ENCODE data around the gene PACSIN1. TPM values are rescaled to one million over a fixed set of nuclear protein-coding genes. Genes with fewer than 3 reads are reported as not detected.
A peak's percentile ranks its signal among the peaks of the same experiment; 100 is the strongest.

The PACSIN1 gene
- total RNA-seq, 2 donors from 2014 or later = 0.52 TPM; not detected in 1

DNA sequence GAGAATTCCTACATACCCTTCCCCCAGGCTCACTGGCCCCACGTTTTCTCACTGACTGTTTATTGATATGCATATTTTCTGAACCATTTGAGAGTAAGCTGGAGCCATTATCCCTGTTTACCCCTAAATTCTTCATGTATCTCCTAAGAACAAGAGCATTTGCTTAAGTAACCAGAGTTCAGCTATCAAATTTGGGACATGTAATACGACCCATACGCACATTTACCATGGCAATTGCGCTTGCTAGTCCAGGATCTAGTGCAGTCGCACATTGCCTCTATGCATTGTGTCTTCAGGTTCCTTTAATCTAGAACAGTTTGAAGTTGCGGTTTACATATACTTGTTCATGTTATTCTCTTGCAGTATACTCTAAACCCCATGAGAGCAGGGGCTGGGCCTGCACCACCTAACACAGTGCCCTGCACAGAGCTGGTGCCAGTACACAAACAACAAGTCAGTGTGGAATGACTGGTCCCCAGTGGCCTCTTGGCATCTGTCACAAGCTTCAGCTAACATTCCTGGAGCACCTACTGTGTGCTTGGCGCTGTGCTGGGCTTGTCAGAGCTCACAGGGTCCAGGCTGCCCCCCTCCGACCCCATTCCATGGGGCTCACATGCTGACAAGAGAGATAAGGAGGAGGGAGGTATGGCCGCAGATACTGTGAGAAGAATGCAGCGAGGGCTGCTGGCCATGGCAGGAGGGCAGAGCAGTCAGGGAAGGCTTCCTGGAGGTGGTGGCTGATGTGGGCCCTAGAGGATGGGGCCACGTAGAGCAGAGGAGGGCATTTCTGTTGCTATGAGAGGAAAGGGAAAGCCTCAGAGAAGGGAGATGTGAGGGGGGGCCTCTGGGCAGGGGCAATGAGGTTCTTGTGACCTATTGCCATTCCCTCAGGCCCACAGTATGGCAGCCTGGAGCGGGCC is 62.1 kb downstream of the PACSIN1 start:
- WGBS, 2 donors = 76 to 83% methylated on average over 12 of the region's 12 CpGs
- Histone ChIP-seq H3K27me3 (no peaks in the 10 kb centered on the region), H3K4me3 (no peak overlapping the region), H3K36me3 (replicated peaks in 1 of 2; ENCODE audit: insufficient read depth in 1 of 2, low read depth in 2 of 2) (no peaks in the 10 kb centered on the region), H3K9me3 (no peaks in the 10 kb centered on the region), H3K27ac (no peak overlapping the region), H3K4me1 (peaks cover 10% of the 10 kb centered on the region)
- intact Hi-C loops (cut with DNase I) = no loop called here
- TF ChIP-seq, protein P1, sequence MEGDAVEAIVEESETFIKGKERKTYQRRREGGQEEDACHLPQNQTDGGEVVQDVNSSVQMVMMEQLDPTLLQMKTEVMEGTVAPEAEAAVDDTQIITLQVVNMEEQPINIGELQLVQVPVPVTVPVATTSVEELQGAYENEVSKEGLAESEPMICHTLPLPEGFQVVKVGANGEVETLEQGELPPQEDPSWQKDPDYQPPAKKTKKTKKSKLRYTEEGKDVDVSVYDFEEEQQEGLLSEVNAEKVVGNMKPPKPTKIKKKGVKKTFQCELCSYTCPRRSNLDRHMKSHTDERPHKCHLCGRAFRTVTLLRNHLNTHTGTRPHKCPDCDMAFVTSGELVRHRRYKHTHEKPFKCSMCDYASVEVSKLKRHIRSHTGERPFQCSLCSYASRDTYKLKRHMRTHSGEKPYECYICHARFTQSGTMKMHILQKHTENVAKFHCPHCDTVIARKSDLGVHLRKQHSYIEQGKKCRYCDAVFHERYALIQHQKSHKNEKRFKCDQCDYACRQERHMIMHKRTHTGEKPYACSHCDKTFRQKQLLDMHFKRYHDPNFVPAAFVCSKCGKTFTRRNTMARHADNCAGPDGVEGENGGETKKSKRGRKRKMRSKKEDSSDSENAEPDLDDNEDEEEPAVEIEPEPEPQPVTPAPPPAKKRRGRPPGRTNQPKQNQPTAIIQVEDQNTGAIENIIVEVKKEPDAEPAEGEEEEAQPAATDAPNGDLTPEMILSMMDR (IDR thresholded peaks at IDR 0.05) = no peak
- TF ChIP-seq POLR2A (IDR thresholded peaks at IDR 0.05) = no peak
- DNase-seq = no peak
- ATAC-seq = no peak

DNA sequence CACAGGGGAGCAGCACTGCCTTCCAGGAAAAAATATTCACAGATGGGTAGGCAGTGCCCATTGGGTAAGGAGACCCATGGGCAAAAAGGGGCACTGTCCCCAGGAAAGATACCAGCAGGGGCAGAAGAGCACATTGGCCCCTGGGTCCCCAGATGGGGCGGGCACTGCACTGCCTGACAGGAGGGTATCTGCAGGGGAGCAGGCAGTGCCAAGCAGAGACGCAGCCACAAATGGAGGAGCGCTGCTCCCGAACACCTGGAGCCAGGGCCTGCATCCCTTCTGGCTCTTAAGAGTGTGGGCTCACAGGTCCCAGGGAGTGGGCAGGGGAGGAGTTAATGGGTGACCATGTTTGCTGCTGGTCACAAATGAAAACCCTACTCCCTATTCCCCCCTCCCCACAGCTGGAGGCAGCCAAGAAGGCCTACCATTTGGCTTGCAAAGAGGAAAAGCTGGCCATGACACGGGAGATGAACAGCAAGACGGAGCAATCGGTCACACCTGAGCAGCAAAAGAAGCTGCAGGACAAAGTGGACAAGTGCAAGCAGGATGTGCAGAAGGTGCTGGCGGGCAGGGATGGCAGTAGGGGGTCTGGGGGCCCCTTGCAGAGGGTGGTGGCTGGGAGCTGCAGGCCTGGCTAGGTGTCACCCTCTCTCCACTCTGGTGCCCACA is 63.3 kb downstream of the PACSIN1 start:
- H3K9me3 ChIP-seq = no peaks in the 10 kb centered on the region
- WGBS, 2 donors = 92 to 100% methylated on average over 7 to 8 of the region's 8 CpGs
- no peaks in the 10 kb centered on the region for H3K36me3 ChIP-seq (replicated peaks in 1 of 2; ENCODE audit: insufficient read depth in 1 of 2, low read depth in 2 of 2)
- H3K4me3 ChIP-seq = no peak overlapping the region
- TF ChIP-seq POLR2A (IDR thresholded peaks at IDR 0.05) = no peak
- TF ChIP-seq, protein P1 (IDR thresholded peaks at IDR 0.05) = no peak
- H3K27me3 ChIP-seq = no peaks in the 10 kb centered on the region
- H3K4me1 ChIP-seq = peaks cover 10% of the 10 kb centered on the region
- no peak overlapping the region for H3K27ac ChIP-seq
- no peak for DNase-seq
- intact Hi-C loops (cut with DNase I) = no loop called here
- no peak for ATAC-seq

DNA sequence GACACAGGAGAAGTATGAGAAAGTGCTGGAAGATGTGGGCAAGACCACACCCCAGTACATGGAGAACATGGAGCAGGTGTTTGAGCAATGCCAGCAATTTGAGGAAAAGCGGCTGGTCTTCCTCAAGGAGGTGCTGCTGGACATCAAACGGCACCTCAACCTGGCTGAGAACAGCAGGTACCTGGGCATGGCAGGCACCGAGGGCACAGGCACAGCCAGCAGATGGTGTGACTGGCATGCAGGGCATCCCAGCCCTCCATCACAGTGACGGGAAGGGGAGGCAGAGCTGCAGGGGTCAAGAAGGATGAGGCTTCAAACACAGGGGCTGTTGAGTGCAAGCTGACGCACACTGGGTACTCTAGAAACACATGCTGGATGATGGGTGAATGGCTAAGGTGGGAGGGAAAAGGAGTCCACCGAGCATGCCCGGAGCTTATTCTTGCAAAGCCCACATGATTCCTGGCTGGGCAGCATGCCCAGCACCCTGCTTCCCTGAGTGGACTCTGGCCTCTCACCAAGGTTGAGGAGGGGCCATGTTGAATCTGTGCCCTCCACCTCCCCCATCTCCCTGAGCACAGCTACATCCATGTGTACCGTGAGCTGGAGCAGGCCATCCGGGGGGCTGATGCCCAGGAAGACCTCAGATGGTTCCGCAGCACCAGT is 63.9 kb downstream of the PACSIN1 start:
- Histone ChIP-seq H3K27ac (no peak overlapping the region), H3K4me1 (peaks cover 10% of the 10 kb centered on the region), H3K27me3 (no peaks in the 10 kb centered on the region), H3K9me3 (no peaks in the 10 kb centered on the region), H3K4me3 (no peak overlapping the region), H3K36me3 (replicated peaks in 1 of 2; ENCODE audit: insufficient read depth in 1 of 2, low read depth in 2 of 2) (no peaks in the 10 kb centered on the region)
- DNase-seq = peak in 3 of 4 donors; percentile 57 to 75 (median 63)
- TF ChIP-seq, protein P1 (IDR thresholded peaks at IDR 0.05) = no peak
- no peak for TF ChIP-seq POLR2A (IDR thresholded peaks at IDR 0.05)
- no peak for ATAC-seq
- 50 to 51% methylated on average over 10 of the region's 10 CpGs for WGBS, 2 donors
- intact Hi-C loops (cut with DNase I) = no loop called here

DNA sequence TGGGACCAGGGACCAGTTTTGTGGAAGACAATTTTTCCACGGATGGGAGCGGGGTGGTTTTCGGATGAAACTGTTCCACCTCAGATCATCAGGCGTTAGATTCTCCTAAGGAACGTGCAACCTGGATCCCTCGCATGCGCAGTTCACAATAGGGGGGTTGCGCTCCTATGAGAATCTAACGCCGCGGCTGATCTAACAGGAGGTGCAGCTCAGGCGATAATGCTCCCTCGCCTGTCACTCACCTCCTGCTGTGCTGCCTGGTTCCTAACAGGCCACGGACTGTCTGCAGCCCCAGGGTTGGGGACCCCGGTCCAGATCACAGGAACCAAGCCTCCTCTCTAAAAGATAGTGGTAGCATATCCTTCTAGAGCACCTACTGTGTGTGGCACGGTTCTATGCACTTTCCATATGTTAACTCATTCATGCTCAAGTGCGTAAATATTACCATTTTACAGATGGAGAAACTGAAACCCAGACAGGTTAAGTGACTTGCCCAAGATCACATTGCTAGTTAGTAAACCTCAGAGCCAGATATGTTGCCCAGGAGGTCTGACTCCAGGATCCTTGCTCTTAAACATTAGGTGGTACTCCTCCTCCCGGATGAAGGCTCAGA is 65.0 kb downstream of the PACSIN1 start:
- intact Hi-C loops (cut with DNase I) = no loop called here
- Histone ChIP-seq H3K36me3 (replicated peaks in 1 of 2; ENCODE audit: insufficient read depth in 1 of 2, low read depth in 2 of 2) (no peaks in the 10 kb centered on the region), H3K27me3 (no peaks in the 10 kb centered on the region), H3K4me1 (peaks cover 10% of the 10 kb centered on the region), H3K4me3 (no peak overlapping the region), H3K27ac (no peak overlapping the region), H3K9me3 (no peaks in the 10 kb centered on the region)
- 89 to 93% methylated on average over 13 to 18 of the region's 18 CpGs for WGBS, 2 donors
- TF ChIP-seq, protein P1 (IDR thresholded peaks at IDR 0.05) = no peak
- no peak for TF ChIP-seq POLR2A (IDR thresholded peaks at IDR 0.05)
- ATAC-seq (no peak), DNase-seq (no peak)
